HG03139 (cell line): Measurements from ENCODE around the gene TP53AIP1.

ENCODE experiments used
- ATAC-seq: cut with Tn5 transposase; IDR thresholded peaks from one replicate; pipeline ENCODE4 v1.9.1; 2021; ENCODE audit not compliant: unreplicated experiment

TP53AIP1 gene

DNA sequence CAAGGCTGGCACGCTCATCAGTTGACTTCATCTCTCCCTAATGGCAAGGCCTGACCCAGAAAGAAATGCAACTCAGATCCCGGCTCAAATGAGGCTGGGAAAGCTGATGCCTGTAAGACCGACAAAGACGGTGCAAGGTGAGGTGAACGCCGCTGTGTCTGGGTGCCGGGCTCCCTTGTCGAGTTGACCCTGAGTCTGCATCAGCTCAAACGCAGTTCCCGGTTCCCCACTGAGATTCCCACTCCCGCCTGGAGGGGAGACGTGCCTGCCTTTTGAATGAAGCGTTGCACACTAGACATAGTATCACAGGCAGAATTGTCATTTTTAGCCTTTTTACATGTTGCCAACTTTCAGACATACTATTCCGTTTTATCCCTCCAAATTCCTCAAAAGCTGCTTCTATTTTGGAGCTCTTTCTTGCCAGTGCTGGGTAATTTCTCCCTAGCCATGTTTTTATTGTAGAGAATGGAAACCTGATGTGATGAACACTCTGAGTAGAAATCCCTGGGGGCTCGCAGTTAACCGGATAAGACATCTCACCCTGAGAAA is 831 bp upstream of the TP53AIP1 start:
- ATAC-seq, result no peak

- ATAC-seq, result no peak
These were observed 429 bp downstream of the TP53AIP1 start for GRCh38 chr11:128942272-128942612.

DNA sequence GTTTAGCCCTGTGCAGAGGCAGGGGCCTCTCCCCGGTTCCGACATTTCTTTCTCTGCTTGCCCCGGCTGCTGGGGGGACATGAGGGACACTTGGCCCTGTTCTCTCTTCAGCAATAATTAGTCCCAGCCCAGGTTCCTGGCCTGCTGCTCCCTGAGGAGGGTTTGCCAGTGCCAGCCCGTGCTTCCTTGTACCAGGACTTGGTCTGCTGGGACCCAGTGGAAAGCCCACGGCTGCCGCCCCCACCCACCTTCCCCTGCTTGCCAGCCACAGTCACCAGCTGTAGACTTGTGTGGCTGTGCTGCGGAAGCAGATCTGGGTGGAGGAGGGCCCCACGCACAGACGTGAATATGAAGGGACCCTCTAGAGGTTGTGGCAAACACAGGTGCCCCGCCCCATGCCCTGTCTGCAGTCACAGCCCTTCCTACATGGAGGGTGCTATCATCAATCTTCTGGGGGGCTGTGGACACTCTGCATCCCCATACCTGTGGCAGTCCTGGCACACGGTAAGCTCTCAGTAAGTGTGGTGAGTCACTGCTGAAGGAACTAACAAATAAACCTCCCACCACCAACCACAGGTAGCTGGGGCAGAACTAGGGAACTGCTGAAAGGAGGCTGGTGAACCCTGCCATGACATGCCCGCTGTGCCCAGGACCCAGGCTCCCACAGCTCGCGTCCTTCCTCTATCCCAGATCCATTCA is 949 bp downstream of the TP53AIP1 start:
- no peak for ATAC-seq

- ATAC-seq, result no peak
These were observed 1.6 kb downstream of the TP53AIP1 start for GRCh38 chr11:128941110-128941509.

DNA sequence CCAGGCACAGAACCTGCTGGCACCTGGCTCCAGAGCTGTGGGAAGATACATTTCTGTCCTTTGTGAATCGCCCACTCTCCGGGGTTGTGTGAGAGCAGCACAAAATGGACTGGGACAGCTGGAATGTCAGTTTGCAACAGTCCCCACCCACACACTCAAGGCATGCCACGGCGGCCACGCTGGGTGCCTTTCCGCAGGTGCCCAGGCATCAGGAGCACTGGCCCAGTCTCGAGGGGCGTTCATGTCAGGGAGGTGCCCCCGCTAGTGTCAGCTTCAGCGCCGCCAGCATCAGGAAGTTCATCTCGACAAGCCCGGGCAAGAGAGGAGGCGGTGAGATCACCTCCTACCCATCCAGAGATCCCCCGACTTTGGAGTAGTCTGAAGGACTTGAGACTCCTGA is 2.1 kb downstream of the TP53AIP1 start:
- ATAC-seq, result no peak

- no peak for ATAC-seq
These were observed 2.5 kb downstream of the TP53AIP1 start for GRCh38 chr11:128940156-128940555.

DNA sequence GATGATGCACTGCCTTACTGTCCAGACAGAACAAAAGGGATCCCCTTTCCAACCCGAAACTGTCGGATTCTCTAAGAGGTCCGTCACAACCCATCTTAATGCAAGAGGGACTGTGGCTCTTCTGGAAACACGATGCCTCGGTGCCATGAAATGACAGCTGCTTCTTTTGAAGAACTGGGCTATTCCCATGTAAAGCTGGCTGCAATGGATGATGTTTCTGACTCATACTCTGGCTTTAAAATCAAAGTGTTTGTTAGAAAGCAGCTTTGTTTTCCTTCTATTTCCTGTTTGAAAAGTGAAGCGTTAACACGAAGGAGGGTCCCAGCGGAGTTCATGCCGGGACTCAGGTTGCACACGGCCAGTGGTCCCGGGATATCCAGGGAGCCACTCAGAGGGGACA is 3.1 kb downstream of the TP53AIP1 start:
- no peak for ATAC-seq

DNA sequence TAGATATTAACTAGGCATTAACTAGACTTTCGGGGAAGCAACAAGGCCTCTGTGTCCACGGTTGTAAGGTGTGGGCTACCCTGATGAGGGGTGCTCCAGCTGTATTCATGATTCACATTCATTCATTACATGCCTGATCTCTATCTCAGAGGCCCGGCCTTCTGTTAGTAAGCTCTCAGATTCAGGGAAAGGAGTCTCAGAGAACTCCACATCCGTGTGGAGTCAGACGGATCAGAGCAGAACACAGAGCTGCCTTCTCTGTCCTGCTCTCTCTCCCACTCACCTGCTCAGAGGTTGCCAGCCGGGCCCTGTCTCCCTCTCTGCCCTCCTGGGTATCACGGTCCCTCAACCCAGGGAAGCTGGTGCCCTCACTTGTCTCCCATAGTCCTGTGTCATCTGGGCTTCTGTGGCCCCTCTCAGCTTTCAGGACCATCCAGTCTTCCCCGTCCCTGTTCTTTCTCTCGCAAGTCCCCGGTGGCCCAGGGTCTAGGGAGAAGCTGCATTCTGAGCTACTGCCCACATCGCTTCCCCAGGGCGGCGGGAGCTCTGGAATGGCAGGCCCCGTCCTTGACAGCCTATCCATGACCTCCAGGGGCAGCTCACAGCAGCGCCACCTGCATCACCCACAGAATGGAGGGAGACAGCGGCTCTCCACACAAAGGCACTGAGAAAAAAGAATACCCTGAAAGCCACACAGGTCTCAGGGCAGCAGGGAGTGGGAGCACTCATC is 4.3 kb downstream of the TP53AIP1 start:
- no peak for ATAC-seq

- ATAC-seq, result no peak
These were observed 5.2 kb downstream of the TP53AIP1 start for GRCh38 chr11:128937480-128937879.

GRCh38 chr11:128936606-128937251 is 5.9 kb downstream of the TP53AIP1 start:
- no peak for ATAC-seq

DNA sequence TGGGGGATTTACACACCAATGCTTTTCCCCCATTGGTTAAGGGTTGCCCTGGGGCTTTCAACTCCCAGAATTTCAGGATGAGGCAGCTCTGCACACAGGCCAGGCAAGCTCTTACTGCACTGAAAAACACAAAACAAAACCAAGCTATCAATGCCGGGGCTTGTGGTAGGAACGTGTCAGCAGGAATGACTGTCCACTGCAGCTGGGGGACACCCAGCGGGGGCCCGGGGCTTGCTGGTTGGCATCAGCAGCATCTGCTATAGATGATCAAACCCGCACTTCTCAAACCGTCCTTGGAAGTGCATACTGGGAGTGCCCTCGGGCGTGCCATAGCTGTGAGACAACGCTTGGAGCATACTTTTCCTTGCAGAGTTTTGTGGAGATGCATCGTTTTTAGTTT is 7.7 kb downstream of the TP53AIP1 start:
- ATAC-seq, result no peak

DNA sequence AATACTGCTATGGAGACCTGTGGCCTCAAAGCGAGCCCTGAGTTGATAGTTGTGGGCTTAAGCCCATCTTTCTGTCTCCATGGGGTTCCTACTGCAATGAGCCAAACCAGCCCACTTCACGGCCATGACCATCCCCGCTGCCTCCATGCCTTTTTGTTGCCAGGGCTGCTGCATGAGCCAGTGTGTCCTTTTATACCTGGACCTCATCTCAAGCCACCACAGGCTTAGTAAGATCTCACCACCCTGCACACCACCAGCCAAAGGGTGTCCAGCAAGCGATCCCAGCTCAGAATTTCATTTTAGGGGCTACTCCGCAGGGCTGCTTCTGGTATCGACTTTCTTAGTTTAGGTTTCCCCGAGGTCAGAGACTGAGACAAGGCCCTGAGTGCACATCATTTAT is 8.3 kb downstream of the TP53AIP1 start:
- ATAC-seq, result no peak

GRCh38 chr11:128933481-128934178 is 9.0 kb downstream of the TP53AIP1 start:
- ATAC-seq, result no peak

- no peak for ATAC-seq
These were observed 11.0 kb downstream of the TP53AIP1 start for GRCh38 chr11:128931668-128932067.

DNA sequence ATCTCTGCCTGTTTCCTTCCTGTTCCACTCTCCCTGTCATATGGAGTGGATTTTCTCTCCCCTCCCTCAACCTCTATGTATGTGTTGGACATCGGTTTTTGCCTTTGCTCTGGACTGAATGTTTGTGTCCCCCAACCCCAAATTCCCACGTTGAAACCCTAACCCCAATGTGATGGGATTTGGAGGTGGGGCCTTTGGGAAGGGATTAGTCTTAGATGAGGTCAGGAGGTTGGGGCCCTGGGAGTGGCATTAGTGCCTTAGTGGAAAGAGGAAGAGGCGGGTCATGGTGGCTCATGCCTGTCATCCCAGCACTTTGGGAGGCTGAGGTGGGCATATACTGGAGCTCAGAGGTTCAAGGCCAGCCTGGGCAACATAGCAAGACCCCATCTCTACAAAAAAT is 11.6 kb downstream of the TP53AIP1 start:
- ATAC-seq, result no peak

DNA sequence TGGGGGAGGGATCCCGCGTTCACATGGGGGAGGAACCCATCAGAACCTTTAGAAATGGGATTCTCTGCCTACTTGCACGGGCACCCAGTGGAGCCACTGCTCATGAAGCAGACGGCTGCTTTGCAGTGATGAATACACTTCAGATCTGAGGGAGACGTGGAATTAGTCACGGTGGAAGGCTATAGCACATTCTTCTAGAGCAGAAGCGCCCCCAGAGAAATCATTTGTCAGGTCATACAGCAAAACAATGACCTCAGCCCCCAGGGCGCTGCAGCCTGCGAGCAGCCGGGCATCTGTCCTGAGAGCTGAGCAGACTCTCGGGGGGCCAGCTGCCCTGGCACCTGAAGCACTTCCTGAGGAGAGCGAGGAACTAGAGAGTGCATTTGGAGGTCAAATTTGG is 12.7 kb downstream of the TP53AIP1 start:
- ATAC-seq, result no peak

DNA sequence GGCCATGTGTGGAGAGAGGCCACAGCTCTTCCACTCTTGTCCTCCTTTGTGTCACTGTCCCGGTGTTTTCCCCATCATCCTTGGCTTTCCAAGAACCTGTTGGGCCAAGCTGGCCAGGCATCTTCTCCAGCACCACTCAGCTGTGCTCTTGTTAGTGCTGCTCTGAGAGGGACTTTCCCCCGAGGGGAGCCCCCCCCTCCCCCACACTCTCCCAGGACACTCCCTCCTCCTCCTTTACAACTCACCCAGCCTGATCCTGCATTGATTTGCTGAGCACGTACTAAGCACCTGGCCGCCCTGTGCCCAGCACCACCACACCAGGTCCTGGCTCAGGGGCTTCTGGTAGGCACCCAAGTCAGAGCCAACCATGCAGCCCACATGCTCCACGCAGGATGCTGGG is 13.2 kb downstream of the TP53AIP1 start:
- ATAC-seq, result no peak

DNA sequence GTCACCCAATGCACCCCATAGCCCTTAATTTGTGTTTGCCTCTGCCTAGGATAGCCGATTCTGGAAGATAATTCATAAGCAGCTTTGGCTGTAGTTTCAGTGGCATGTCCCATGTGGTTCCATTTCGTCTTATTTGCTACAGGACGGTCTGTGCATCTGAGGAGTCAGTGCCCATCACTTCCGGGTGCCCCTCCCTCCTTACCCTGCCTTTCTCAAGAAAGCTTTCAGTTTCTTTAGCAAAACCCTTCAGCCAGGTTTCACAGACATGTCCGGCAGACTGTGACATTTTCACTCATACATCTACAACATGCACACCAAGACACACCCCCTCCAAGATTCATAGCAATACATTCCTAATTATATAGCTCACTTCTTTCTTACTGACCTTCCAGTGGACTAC is 14.3 kb downstream of the TP53AIP1 start:
- ATAC-seq, result peak; percentile 100

- no peak for ATAC-seq
These were observed 14.9 kb downstream of the TP53AIP1 start for GRCh38 chr11:128927683-128928336.

- no peak for ATAC-seq
These were observed 15.6 kb downstream of the TP53AIP1 start for GRCh38 chr11:128927108-128927461.
